ENCODE results near the gene RGR. TPM values are rescaled to one million over a fixed set of nuclear protein-coding genes. Genes with fewer than 3 reads are reported as not detected.
A peak's percentile ranks its signal among the peaks of the same experiment; 100 is the strongest.

Gene RGR
- polyA plus RNA-seq (2011; rRNA removed) (not detected in 2 replicates), polyA plus RNA-seq (2017; fragmentation: RNase III; extraction: RNeasy Plus Mini Kit Qiagen cat#74134 plus additional on column Dnase treatment) (not detected in 3 replicates), polyA minus RNA-seq (2011; rRNA and poly(A)+ RNA removed) (not detected in 2 replicates)
- polyA plus RNA-seq (2012; cell fraction: cytosol; rRNA removed) = not detected in 2 replicates
- not detected in 2 replicates for polyA plus RNA-seq (2012; cell fraction: nucleus; rRNA removed)

- Histone ChIP-seq H3K4me2 (no peak within 1 kb of the TSS), H3K4me3 (no peak within 1 kb of the TSS), H3K27ac (no peak within 1 kb of the TSS), H3K4me1 (no peaks in the 10 kb centered on the region), H3K9me3 (no peaks in the 10 kb centered on the region)
- 0 out of 6 replicates have a peak, but pooled peaks of 1 of the 2 experiments have one; percentile 23 for ATAC-seq
- CTCF ChIA-PET = interaction anchor here (1.1 to 2.5 kb wide), 4 partner anchors 12 to 292 kb away, joined by 3 to 6 read pairs (median 4); no protein-coding TSS in a partner anchor
- POLR2A ChIA-PET = no interaction called here
- 11% methylated on average over 7 of the region's 9 CpGs for WGBS (ENCODE audit: missing lambda C conversion rate)
- no peak for DNase-seq (ENCODE audit: low read depth in 1 of 2, low spot score in 1 of 2)
- no peak for TF ChIP-seq EP300 (IDR thresholded peaks at IDR 0.05)
- TF ChIP-seq REST (IDR thresholded peaks at IDR 0.05) = no peak
- TF ChIP-seq ZFP36 (IDR thresholded peaks at IDR 0.05; ENCODE audit: borderline replicate concordance, partially characterized antibody) = no peak
- TF ChIP-seq JUN (IDR thresholded peaks at IDR 0.05) = no peak
- no peak for TF ChIP-seq HOXB5 (CRISPR knock-in tag; IDR thresholded peaks at IDR 0.05)
- TF ChIP-seq ESRRA (IDR thresholded peaks at IDR 0.05; ENCODE audit: borderline replicate concordance, low read length) = no peak
- no peak for TF ChIP-seq E2F6 (IDR thresholded peaks at IDR 0.05; ENCODE audit: borderline replicate concordance, low read depth)
- no peak for TF ChIP-seq HES2 (IDR thresholded peaks at IDR 0.05)
- TF ChIP-seq KDM1A (IDR thresholded peaks at IDR 0.05; ENCODE audit: low read depth) = no peak
- TF ChIP-seq RFX5 (IDR thresholded peaks at IDR 0.05) = no peak
- no peak for FAIRE-seq
These were observed at the start of gene RGR for GRCh38 chr10:84244651-84245270. Gene RGR (plus strand): TSS chr10:84245053. CDS start chr10:84245091, 38 bp downstream.

GRCh38 chr10:84196083-84196482 lies 48.8 kb upstream of the RGR start:
- Histone ChIP-seq H3K4me1 (peaks cover 4% of the 10 kb centered on the region; the same call in 1 of the 3 replicates), H3K4me2 (peak overlapping the region; percentile 34; the same call in 2 of the 3 replicates), H3K27ac (no peak overlapping the region), H3K9me3 (no peaks in the 10 kb centered on the region), H3K4me3 (no peak overlapping the region)
- ATAC-seq (peak; percentile 24 to 28; a peak in 5 of 6 replicates), DNase-seq (ENCODE audit: low read depth in 1 of 2, low spot score in 1 of 2) (peak in 1 of 2 experiments; percentile 28), FAIRE-seq (no peak)
- CTCF ChIA-PET = interaction anchor here (0.6 kb wide), 1 partner anchor 305 kb away, joined by 3 read pairs; no protein-coding TSS in a partner anchor
- 3% methylated on average over 4 of the region's 4 CpGs for WGBS (ENCODE audit: missing lambda C conversion rate)
- POLR2A ChIA-PET = no interaction called here
- TF ChIP-seq GATA3 (IDR thresholded peaks at IDR 0.05; ENCODE audit: borderline replicate concordance) = peak; percentile 33; the same call in 1 of the 2 replicates
- no peak for TF ChIP-seq ATOH8 (CRISPR knock-in tag; IDR thresholded peaks at IDR 0.05; ENCODE audit: low read depth)

GRCh38 chr10:84196941-84197340 lies 47.9 kb upstream of the RGR start:
- CTCF ChIA-PET = no interaction called here
- ATAC-seq = peak; percentile 11 to 26; a peak in 2 of 6 replicates
- TF ChIP-seq POLR2AphosphoS2 (conservative IDR thresholded peaks at IDR 0.05; ENCODE audit: low read length) (no peak), NR3C1 (IDR thresholded peaks at IDR 0.05) (no peak), BCL3 (IDR thresholded peaks at IDR 0.05) (no peak), MAFK (IDR thresholded peaks at IDR 0.05; ENCODE audit: partially characterized antibody) (no peak), SMC3 (IDR thresholded peaks at IDR 0.05) (no peak), JUN (IDR thresholded peaks at IDR 0.05) (no peak), JUNB (IDR thresholded peaks at IDR 0.05) (no peak), CHD4 (IDR thresholded peaks at IDR 0.05; ENCODE audit: borderline replicate concordance) (no peak), MYC (IDR thresholded peaks at IDR 0.05; ENCODE audit: borderline replicate concordance, low read length) (no peak), REST (IDR thresholded peaks at IDR 0.05) (no peak), CHD2 (IDR thresholded peaks at IDR 0.05; ENCODE audit: low read length, partially characterized antibody) (no peak)
- H3K4me1 ChIP-seq = peaks cover 4% of the 10 kb centered on the region; the same call in 1 of the 3 replicates
- WGBS (ENCODE audit: missing lambda C conversion rate) = 36% methylated on average over 5 of the region's 5 CpGs
- H3K4me2 ChIP-seq = no peak overlapping the region
- POLR2A ChIA-PET = no interaction called here
- DNase-seq (ENCODE audit: low read depth in 1 of 2, low spot score in 1 of 2) = no peak
- no peaks in the 10 kb centered on the region for H3K9me3 ChIP-seq
- no peak overlapping the region for H3K4me3 ChIP-seq
- no peak for FAIRE-seq
- H3K27ac ChIP-seq = no peak overlapping the region

Data from A549 (cell line).